GM12872 (cell line): Measurements from ENCODE around the gene XYLB.

ENCODE experiments used
- CTCF ChIP-seq: IDR thresholded peaks from 3 replicates; pipeline ENCODE4 v1.5.1; 2011; ENCODE audit warnings: low read depth, mild to moderate bottlenecking, low read length, moderate library complexity; ENCODE audit not compliant: insufficient read depth

The XYLB gene

DNA sequence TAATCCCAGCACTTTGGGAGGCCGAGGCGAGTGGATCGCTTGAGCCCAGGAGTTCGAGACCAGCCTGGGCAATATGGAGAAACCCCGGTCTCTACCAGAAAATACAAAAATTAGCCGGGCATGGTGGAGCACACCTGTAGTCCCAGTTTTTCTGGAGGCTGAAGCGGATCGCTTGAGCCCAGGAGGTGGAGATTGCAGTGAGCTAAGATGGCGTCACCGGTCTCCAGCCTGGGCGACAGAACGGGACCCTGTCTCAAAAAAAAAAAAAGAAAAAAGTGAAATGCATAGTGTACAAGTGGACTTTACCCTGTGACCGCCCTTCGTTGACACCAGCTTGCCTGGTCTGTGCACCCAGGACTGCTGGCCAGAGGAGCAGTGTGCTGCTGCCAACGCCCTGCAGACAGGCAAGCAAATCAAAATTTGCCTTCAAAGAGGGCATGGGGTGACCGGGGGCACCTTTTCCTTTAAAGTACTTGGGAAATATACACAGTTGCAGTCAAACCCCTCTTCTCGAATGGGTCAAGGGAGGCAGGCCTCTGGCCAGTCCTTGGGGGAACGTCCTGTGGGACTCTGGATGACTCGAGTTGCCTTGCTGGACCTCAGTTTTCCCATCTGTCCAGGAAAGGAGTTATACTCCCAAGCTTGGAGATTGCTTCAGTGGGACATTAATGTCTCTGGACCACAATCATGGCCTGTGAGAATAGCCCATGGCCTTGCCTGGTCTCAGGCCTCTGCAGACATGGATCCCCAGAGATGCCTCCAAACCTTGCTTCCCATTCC is 1.0 kb downstream of the XYLB start:
- no peak for TF ChIP-seq CTCF

DNA sequence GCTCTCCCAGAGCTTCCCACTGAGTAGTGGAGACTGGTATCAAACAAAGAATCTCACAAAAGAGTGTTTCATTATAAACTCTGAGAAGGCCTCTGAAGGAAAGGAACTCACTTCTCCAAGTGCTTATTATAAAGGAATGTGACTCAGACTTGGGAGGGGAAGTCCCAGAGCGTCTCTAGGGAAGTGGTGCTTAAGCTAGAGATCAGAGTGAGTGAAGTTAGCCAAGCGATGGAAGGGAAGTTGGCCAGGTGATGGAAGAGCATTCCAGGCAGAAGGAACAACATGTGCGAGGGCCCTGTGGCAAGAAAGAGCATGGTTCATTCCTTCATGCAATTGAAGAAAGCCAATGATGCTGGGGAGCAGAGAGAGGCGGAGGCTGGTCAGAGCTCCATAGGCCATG is 2.3 kb downstream of the XYLB start:
- TF ChIP-seq CTCF, result no peak

DNA sequence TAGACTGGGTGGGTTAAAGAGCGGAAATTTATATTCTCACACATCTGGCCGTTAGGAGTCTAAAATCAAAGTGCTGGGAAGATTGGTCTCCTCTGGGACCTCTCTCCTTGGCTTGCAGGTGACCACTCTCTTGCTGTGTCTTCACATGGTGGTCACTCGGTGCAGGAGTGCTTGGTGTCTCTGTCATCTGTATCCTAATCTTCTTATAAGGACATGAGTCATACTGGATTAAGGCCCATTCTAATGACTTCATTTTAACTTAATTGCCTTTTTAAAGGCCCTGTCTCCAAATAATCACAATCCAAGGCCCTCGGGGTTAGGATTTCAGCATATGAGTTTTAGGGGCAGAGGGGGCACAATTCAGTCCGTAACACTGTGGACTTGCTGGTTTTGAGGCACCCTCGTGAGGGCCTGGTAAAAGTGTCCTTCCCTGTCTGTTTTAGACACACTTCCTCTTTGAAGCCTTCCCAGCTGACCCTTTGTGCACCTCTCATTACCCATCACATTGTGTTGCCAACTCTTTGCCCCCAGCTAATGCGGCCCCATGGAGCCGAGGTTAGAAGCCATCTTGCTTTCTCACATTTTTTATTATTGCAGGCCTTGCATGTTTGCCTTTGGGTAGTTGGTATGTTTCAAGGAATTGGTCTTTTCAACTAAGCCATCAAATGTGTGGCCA is 3.2 kb downstream of the XYLB start:
- no peak for TF ChIP-seq CTCF

DNA sequence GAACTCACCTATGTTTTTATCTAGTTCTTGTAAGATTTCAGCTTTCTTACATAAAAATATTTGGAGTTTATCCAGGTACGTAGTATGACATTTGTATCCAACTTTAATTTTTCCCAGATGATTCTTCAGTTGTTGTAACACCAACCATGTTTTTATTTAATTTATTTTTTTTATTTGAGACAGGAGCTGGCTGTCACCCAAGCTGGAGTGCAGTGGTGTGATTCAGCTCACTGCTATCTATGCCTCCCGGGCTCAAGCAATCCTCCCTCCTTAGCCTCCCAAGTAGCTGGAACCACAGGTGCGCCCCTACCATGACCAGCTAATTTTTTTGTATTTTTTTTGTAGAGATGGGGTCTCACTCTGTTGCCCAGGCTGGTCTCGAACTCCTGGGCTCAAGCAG is 6.6 kb downstream of the XYLB start:
- no peak for TF ChIP-seq CTCF

DNA sequence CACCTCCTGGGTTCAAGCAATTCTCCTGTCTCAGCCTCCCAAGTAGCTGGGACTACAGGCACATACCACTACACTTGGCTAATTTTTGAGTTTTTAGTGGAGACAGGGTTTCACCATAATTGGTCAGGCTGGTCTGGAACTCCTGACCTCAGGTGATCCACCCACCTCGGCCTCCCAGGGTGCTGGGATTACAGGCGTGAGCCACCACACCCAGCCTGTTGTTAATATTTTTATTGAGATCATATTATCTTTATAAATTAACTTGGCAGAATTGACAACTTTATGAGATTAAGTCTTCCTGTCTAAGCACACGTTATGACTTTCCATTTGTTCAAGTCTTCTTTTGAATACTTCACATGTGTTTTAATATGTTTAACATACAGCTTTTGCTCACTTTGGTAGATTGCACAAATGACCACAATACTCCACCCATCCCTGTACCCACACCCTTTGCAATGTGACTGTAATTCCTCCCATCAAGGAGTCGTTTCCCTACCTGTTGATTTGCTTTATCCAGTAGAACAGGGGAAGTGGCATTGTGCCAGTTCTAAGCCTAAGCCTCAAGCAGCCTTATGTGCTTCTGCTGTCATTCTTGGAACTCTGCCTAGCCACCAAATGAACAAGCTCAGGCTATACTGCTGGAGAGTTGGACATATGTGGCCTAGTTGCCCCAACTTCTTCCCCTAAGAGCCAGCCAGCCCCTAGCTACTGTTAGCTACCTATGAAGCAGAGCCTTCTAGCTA is 8.2 kb downstream of the XYLB start:
- no peak for TF ChIP-seq CTCF

- TF ChIP-seq CTCF, result no peak
Observed at GRCh38 chr3:38359038-38359437, 12.5 kb downstream of the XYLB start.

- TF ChIP-seq CTCF, result no peak
Observed at GRCh38 chr3:38360345-38360744, 13.8 kb downstream of the XYLB start.
